DMS53 (cell line): ENCODE results near the gene PROSER2.

Experiments
- DNase-seq: peaks from one replicate; lab custom pipeline; 2025; lab: John Stamatoyannopoulos, UW

Gene PROSER2

GRCh38 chr10:11823122-11823988 is at the start of gene PROSER2:
Gene PROSER2 (plus strand): TSS chr10:11823356. CDS start chr10:11852078, 28,722 bp downstream.
- DNase-seq, result peak; percentile 73

- no peak for DNase-seq
Measured at GRCh38 chr10:11773761-11774441, 49.3 kb upstream of the PROSER2 start.

- no peak for DNase-seq
Measured at GRCh38 chr10:11775412-11775811, 47.7 kb upstream of the PROSER2 start.

- peak; percentile 37 for DNase-seq
Measured at GRCh38 chr10:11776080-11776479, 47.1 kb upstream of the PROSER2 start.

GRCh38 chr10:11781114-11781513 is 42.0 kb upstream of the PROSER2 start:
- DNase-seq, result no peak

- peak; percentile 85 for DNase-seq
Measured at GRCh38 chr10:11782793-11783557, 40.2 kb upstream of the PROSER2 start.

GRCh38 chr10:11783558-11783865 is 39.6 kb upstream of the PROSER2 start:
- no peak for DNase-seq

- DNase-seq, result no peak
Measured at GRCh38 chr10:11787374-11787773, 35.8 kb upstream of the PROSER2 start.

- DNase-seq, result peak; percentile 82
Measured at GRCh38 chr10:11787846-11788245, 35.3 kb upstream of the PROSER2 start.

- DNase-seq, result no peak
Measured at GRCh38 chr10:11789306-11789705, 33.9 kb upstream of the PROSER2 start.

- no peak for DNase-seq
Measured at GRCh38 chr10:11789956-11790355, 33.2 kb upstream of the PROSER2 start.

GRCh38 chr10:11793762-11794479 is 29.2 kb upstream of the PROSER2 start:
- DNase-seq, result peak; percentile 67

GRCh38 chr10:11794566-11794965 is 28.6 kb upstream of the PROSER2 start:
- peak; percentile 55 for DNase-seq

GRCh38 chr10:11795101-11795920 is 27.8 kb upstream of the PROSER2 start:
- no peak for DNase-seq

GRCh38 chr10:11796474-11796873 is 26.7 kb upstream of the PROSER2 start:
- DNase-seq, result no peak

- no peak for DNase-seq
Measured at GRCh38 chr10:11797281-11797680, 25.9 kb upstream of the PROSER2 start.

GRCh38 chr10:11797847-11798633 is 25.1 kb upstream of the PROSER2 start:
- no peak for DNase-seq

GRCh38 chr10:11798845-11799735 is 24.1 kb upstream of the PROSER2 start:
- DNase-seq, result peak; percentile 24

- no peak for DNase-seq
Measured at GRCh38 chr10:11799736-11800080, 23.4 kb upstream of the PROSER2 start.
